HCT116 (cell line): ENCODE data around the gene NBPF6. TPM values are rescaled to one million over a fixed set of nuclear protein-coding genes. Genes with fewer than 3 reads are reported as not detected.
"Not testable (repeated sequence)": the region's sequence is repeated elsewhere in the genome, so short reads cannot be mapped to it uniquely, and the experiment has no call there.

Experiments
- ATAC-seq: fragments of 200-7000 bp; cut with Tn5 transposase; 2 replicates; pipeline ENCODE4 v1.9.1; 2020; ENCODE audit warnings: mild to moderate bottlenecking, moderate library complexity
- BruUV-seq: library from RNA; stranded (reverse); fragments of 400-500 nt; replicated peaks from 2 replicates; lab custom pipeline; 2021; lab: Mats Ljungman, UMichigan
- CTCF ChIA-PET: fragments of 300-600 bp; sonication (Branson Sonifier 250); formaldehyde crosslinking; loops from one replicate; lab custom pipeline; 2021; ENCODE audit warnings: antibody characterized with exemption; lab: Charles Lee
- POLR2A ChIA-PET: fragments of 300-600, 350-600 bp; sonication (Branson Sonifier 250); formaldehyde crosslinking; loops from one replicate; lab custom pipeline; 2021; ENCODE audit warnings: antibody characterized with exemption; lab: Charles Lee
- RAD21 ChIA-PET, 2 experiments: fragments of 300-600 bp; sonication (Branson Sonifier 250); formaldehyde crosslinking; loops; one replicate each; lab custom pipeline; 2023; ENCODE audit warnings: low total read pairs in 2 of 2; ENCODE audit not compliant: uncharacterized antibody in 2 of 2, unreplicated experiment in 2 of 2, low non-redundant PET in 1 of 2; lab: Charles Lee
- DNase-seq: peaks from one replicate; pipeline ENCODE4 v3.0.0-alpha.2; 2010; ENCODE audit warnings: low read depth, low spot score
- H2AFZ ChIP-seq: fragments of 200-600 bp; shearing (Covaris generic), sonication (generic); 2 replicates; pipeline ENCODE4 v1.6.1; 2017; ENCODE audit warnings: low read depth, mixed run types, mixed read lengths, antibody characterized with exemption, low read length; ENCODE audit not compliant: poor library complexity, severe bottlenecking
- H3K27ac ChIP-seq: 2 replicates; pipeline ENCODE4 v1.5.1; 2012; ENCODE audit warnings: low read depth, low read length
- H3K27me3 ChIP-seq: fragments of 200-600 bp; sonication (generic); 2 replicates; pipeline ENCODE4 v1.6.1; 2016; ENCODE audit warnings: mixed run types, low read length, mixed read lengths; ENCODE audit not compliant: insufficient read depth
- H3K36me3 ChIP-seq, 2 experiments: fragments of 200-500 bp in 1 of 2; fragments of 200-600 bp in 1 of 2; sonication (Bioruptor generic) in 1 of 2; sonication (generic) in 1 of 2; 2 replicates each; pipeline versions ENCODE4 v1.5.1 to v1.6.1; 2014 to 2016; ENCODE audit warnings: low read length in 2 of 2, inconsistent platforms in 1 of 2, mixed read lengths in 1 of 2, mixed run types in 1 of 2; ENCODE audit not compliant: insufficient read depth in 2 of 2, control insufficient read depth in 1 of 2
- H3K4me1 ChIP-seq, 2 experiments: fragments of 200-600 bp in 1 of 2; sonication (generic) in 1 of 2; 2 replicates each; pipeline versions ENCODE4 v1.5.1 to v1.6.1; 2012 to 2017; ENCODE audit warnings: low read length in 2 of 2, inconsistent platforms in 1 of 2, mild to moderate bottlenecking in 1 of 2, mixed read lengths in 1 of 2, mixed run types in 1 of 2, moderate library complexity in 1 of 2; ENCODE audit not compliant: insufficient read depth in 2 of 2, control insufficient read depth in 1 of 2
- H3K4me2 ChIP-seq: fragments of 200-600 bp; sonication (generic); 2 replicates; pipeline ENCODE4 v1.6.1; 2017; ENCODE audit warnings: mixed run types, low read length, mixed read lengths
- H3K4me3 ChIP-seq, 2 experiments: fragments of 200-600 bp in 1 of 2; sonication (generic) in 1 of 2; replicated peaks in 1 of 2; 2 replicates each; pipeline ENCODE4 v1.5.1; 2011 to 2016; ENCODE audit warnings: low read length in 2 of 2, control low read depth in 1 of 2, low read depth in 1 of 2, mild to moderate bottlenecking in 1 of 2, mixed read lengths in 1 of 2, mixed run types in 1 of 2
- H3K79me2 ChIP-seq: fragments of 200-600 bp; sonication (generic); 2 replicates; pipeline ENCODE4 v1.6.1; 2017; ENCODE audit warnings: mild to moderate bottlenecking, mixed run types, low read length, moderate library complexity, mixed read lengths; ENCODE audit not compliant: insufficient read depth
- H3K9ac ChIP-seq: fragments of 200-600 bp; sonication (generic); 2 replicates; pipeline ENCODE4 v1.6.1; 2016; ENCODE audit warnings: low read length, mixed read lengths
- H3K9me2 ChIP-seq: fragments of 200-600 bp; sonication (generic), shearing (Covaris generic); 2 replicates; pipeline ENCODE4 v1.6.1; 2017; ENCODE audit warnings: mixed run types, mild to moderate bottlenecking, moderate library complexity; ENCODE audit not compliant: insufficient read depth
- H3K9me3 ChIP-seq, 2 experiments: fragments of 200-500 bp in 1 of 2; fragments of 200-600 bp in 1 of 2; sonication (Bioruptor generic) in 1 of 2; sonication (generic) in 1 of 2; 2 replicates each; pipeline ENCODE4 v1.6.1; 2014 to 2017; ENCODE audit warnings: low read length in 2 of 2, mixed read lengths in 2 of 2, inconsistent platforms in 1 of 2, low read depth in 1 of 2, mild to moderate bottlenecking in 1 of 2, mixed run types in 1 of 2, moderate library complexity in 1 of 2; ENCODE audit not compliant: control insufficient read depth in 1 of 2, insufficient read depth in 1 of 2
- H4K20me1 ChIP-seq: fragments of 200-600 bp; sonication (generic), shearing (Covaris generic); 2 replicates; pipeline ENCODE4 v1.6.1; 2017; ENCODE audit warnings: mixed run types, mild to moderate bottlenecking, moderate library complexity; ENCODE audit not compliant: insufficient read depth
- intact Hi-C: fragments of 100-400 bp; cut with micrococcal nuclease; formaldehyde crosslinking; loops from 2 replicates; pipeline ENCODE4 v1.10.0; 2022
- total RNA-seq: library from RNA; stranded (reverse); gene quantifications from one replicate; pipeline ENCODE4 v1.2.1, GENCODE V29; 2021; ENCODE audit not compliant: unreplicated experiment

The NBPF6 gene
- total RNA-seq, 1 experiment from 2014 or later, result not detected

DNA sequence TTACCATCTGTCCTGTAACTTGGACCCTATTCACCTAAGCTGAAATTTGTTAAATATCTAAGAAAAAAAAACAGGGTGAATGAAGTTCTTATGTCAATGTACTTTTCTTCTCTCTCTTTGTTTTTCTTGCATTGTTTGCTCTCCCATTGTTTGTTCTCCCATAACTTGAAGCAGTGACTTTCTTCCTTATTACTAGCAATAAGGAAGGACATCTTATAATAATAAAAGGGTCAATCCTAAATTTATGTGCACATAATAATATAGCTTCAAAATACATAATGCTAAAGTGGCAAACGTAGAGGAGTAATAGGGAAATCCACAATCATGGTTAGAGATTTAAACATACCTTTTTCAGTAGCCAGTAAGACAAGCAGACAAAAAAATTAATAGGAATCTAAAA is 23.3 kb upstream of the NBPF6 start:
- H3K9ac ChIP-seq, DNase-seq, POLR2A ChIA-PET, ATAC-seq, H3K4me2 ChIP-seq, intact Hi-C loops, H3K9me2 ChIP-seq, H4K20me1 ChIP-seq, H3K27me3 ChIP-seq, CTCF ChIA-PET, H3K4me1 ChIP-seq, RAD21 ChIA-PET, H3K27ac ChIP-seq, H3K9me3 ChIP-seq, H3K36me3 ChIP-seq, H2AFZ ChIP-seq, H3K79me2 ChIP-seq, BruUV-seq, H3K4me3 ChIP-seq: not testable (repeated sequence)

DNA sequence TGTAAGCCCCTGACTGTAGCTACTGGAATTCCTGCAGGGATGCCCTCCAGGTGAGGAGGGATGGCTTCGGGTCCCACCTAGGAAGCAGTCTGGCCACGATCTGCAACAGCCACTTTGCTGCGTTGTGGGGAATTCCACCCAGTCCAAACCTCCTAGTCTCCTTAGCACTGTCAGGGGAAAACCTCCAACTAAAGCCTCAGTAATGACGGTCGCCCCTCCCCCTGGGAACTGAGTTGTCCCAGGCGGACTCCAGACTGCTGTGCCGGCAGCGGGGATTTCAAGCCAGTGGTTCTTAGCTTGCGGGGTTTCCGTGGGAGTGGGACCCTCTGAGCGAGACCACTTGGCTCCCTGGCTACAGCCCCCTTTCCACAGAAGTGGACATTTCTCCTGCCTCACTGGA is 18.1 kb upstream of the NBPF6 start:
- H3K4me3 ChIP-seq, H3K9me2 ChIP-seq, DNase-seq, POLR2A ChIA-PET, H3K36me3 ChIP-seq, ATAC-seq, H3K27me3 ChIP-seq, H4K20me1 ChIP-seq, BruUV-seq, H3K9me3 ChIP-seq, CTCF ChIA-PET, H2AFZ ChIP-seq, H3K4me1 ChIP-seq, H3K79me2 ChIP-seq, H3K27ac ChIP-seq, intact Hi-C loops, H3K9ac ChIP-seq, RAD21 ChIA-PET, H3K4me2 ChIP-seq: not testable (repeated sequence)

DNA sequence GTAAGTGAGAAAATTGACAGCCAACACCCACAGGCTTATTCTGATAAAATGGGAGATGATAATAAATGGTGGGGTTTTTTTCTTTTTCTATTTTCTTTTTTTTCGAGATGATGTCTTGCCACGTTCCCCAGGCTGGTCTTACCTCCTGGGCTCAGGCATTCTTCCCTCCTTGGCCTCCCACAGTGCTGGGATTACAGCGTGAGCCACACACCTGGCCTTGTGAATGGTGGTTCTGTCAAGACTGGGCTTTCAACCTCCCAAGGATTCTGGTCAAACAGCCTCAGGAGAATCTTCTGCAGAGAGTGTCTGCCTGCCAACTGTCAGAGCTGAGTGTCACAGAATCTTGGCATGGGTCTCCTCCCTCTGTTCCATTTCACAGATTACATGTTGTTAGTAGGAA is 16.7 kb upstream of the NBPF6 start:
- H2AFZ ChIP-seq, DNase-seq, BruUV-seq, H3K9me2 ChIP-seq, CTCF ChIA-PET, H3K4me3 ChIP-seq, RAD21 ChIA-PET, ATAC-seq, H3K4me2 ChIP-seq, H3K79me2 ChIP-seq, H3K9ac ChIP-seq, H3K4me1 ChIP-seq, H3K36me3 ChIP-seq, H3K9me3 ChIP-seq, H4K20me1 ChIP-seq, POLR2A ChIA-PET, H3K27me3 ChIP-seq, intact Hi-C loops, H3K27ac ChIP-seq: not testable (repeated sequence)

DNA sequence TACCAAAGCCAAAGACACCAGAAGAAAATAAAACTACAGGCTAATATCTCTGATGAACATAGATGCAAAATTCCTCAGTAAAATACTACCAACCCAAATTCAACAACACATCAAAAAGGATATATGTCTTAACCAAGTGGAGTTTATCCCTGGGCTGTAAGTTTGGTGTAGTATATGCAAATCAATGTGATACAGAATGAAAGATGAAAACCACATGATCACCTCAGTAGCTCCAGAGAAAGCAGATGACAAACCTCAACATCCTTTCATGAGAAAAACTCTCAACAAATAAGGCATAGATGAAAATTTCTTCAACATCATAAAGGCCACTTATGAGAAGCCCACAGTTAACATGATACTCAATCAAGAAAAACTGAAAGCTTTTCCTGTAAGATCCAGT is 11.6 kb upstream of the NBPF6 start:
- RAD21 ChIA-PET, H3K36me3 ChIP-seq, H4K20me1 ChIP-seq, H3K4me1 ChIP-seq, H2AFZ ChIP-seq, H3K9ac ChIP-seq, DNase-seq, H3K4me2 ChIP-seq, CTCF ChIA-PET, H3K9me3 ChIP-seq, H3K27me3 ChIP-seq, H3K27ac ChIP-seq, H3K4me3 ChIP-seq, intact Hi-C loops, POLR2A ChIA-PET, BruUV-seq, H3K9me2 ChIP-seq, H3K79me2 ChIP-seq, ATAC-seq: not testable (repeated sequence)

DNA sequence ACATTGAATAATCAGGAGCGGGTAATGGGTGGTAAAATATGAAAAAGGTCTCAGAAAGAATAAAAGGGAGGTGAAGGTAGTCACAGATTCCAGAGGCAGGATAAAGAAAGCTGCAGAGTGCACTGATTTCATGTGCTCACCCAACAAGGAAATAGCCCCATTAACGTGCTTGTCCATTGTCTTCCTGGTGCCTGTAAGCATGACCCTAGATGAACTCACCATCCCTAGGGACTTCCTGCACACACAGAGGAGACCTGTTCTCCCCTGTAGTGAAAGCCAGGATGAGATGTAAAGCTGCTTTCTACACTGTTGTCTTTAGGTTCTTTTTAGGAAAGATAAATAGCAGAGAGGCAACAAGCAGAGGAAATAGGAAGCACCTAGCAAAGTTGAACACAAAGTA is 4.4 kb downstream of the NBPF6 start:
- H3K9me2 ChIP-seq, H3K9ac ChIP-seq, H3K27ac ChIP-seq, BruUV-seq, H3K4me1 ChIP-seq, H3K4me3 ChIP-seq, CTCF ChIA-PET, ATAC-seq, DNase-seq, H3K36me3 ChIP-seq, intact Hi-C loops, H4K20me1 ChIP-seq, RAD21 ChIA-PET, H3K27me3 ChIP-seq, H3K4me2 ChIP-seq, H2AFZ ChIP-seq, H3K79me2 ChIP-seq, POLR2A ChIA-PET, H3K9me3 ChIP-seq: not testable (repeated sequence)
